D721Med (cell line): ENCODE data around the gene ANKS1B.

Experiments used
- DNase-seq: peaks from one replicate; pipeline ENCODE4 v3.0.0; 2011; ENCODE audit warnings: low spot score; ENCODE audit not compliant: insufficient read length
- FAIRE-seq: peaks from 2 replicates; lab custom pipeline; 2011; peaks lifted over from hg19 to GRCh38; lab: Jason Lieb, UNC
- CTCF ChIP-seq: IDR thresholded peaks from 2 replicates; pipeline ENCODE4 v1.5.1; 2012; ENCODE audit warnings: mild to moderate bottlenecking, control low read depth; ENCODE audit not compliant: insufficient read depth; ENCODE audit errors: missing control alignments

Gene ANKS1B

DNA sequence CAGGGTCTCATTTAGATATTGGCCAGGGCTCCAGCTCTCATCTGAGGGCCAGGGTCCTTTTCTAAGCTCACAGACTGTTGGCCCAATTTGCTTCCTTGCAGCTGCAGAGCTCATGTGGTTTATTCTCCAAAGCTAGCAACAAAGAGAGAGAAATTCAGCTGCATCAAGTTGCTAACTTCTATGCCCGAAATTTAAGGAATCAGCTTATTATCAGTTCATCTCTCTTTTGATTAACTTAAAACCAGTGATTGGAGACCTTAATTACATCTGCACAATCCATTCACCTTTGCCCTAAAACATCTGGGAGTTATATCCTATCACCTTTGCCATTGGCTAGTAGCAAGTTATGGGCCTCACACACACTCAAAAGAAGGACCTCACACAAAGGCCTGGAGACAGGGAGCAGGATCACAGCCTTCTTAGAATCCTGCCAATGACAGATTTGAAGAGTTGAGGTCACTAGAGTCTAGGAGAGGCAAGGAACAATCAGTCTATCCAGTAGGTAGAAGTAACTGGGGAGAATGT, 596.0 kb downstream of the ANKS1B start:
- no peak for DNase-seq
- no peak for FAIRE-seq
- no peak for TF ChIP-seq CTCF

DNA sequence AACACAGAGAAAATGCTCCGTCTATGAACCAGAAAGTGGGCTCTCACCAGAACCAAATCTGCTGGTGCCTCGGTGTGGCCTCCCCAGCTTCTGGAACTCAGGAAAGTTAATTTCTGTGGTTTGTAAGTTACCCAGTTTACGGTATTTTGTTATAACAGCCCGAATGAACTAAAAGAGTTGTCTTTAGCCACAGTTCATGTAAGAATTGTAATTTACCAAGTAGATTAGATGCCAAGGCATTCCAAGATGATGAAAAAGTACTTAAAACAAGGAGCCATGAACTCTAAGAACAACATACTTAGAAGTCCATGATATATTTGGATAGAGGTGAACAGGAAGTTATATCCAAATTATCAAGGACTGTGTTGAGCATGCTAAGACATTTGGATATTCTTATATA, 597.1 kb downstream of the ANKS1B start:
- DNase-seq, result no peak
- TF ChIP-seq CTCF, result no peak
- no peak for FAIRE-seq

GRCh38 chr12:99386907-99387306, 597.8 kb downstream of the ANKS1B start:
- DNase-seq (no peak), FAIRE-seq (no peak)
- peak; percentile 72 for TF ChIP-seq CTCF

DNA sequence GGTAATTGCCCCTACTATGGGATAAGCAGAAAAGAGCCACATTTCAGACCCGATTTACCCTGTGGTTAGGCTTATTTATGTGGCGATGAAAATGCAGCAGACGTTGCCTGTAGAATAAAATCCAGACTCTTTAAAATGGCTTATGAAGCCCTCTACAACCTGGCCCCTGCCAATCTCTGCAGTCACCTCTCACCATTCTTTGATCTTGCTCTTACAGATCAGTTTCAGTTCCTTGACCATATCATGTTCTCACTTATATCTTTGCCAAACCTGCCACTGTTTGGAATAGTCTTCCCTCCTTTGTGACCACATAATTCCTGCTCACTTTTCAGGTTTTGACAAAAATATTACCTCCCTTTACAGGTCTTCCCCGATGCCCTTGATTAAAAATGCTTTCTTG, 601.5 kb downstream of the ANKS1B start:
- FAIRE-seq (no peak), DNase-seq (no peak)
- no peak for TF ChIP-seq CTCF

GRCh38 chr12:99381992-99382391, 602.7 kb downstream of the ANKS1B start:
- TF ChIP-seq CTCF, result no peak
- DNase-seq (no peak), FAIRE-seq (no peak)

GRCh38 chr12:99380701-99381100, 604.0 kb downstream of the ANKS1B start:
- no peak for TF ChIP-seq CTCF
- no peak for DNase-seq
- no peak for FAIRE-seq

- no peak for FAIRE-seq
- no peak for TF ChIP-seq CTCF
- no peak for DNase-seq
Observed at GRCh38 chr12:99374023-99374422, 610.7 kb downstream of the ANKS1B start.
